NOMO-1 (cell line): Measurements from ENCODE around the gene COL11A1.
"Not testable (repeated sequence)": the region's sequence is repeated elsewhere in the genome, so short reads cannot be mapped to it uniquely, and the experiment has no call there.

Experiments
- DNase-seq, 2 experiments: peaks; one replicate each; lab custom pipeline; 2025; ENCODE audit not compliant: unreplicated experiment in 2 of 2; lab: John Stamatoyannopoulos, UW

The COL11A1 gene

DNA sequence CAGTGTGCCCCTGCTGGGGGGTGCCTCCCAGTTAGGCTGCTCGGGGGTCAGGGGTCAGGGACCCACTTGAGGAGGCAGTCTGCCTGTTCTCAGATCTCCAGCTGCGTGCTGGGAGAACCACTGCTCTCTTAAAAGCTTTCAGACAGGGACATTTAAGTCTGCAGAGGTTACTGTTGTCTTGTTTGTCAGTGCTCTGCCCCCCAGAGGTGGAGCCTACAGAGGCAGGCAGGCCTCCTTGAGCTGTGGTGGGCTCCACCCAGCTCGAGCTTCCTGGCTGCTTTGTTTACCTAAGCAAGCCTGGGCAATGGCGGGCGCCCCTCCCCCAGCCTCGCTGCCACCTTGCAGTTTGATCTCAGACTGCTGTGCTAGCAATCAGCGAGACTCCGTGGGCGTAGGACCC lies 175.0 kb downstream of the COL11A1 start:
- DNase-seq: not testable (repeated sequence)

DNA sequence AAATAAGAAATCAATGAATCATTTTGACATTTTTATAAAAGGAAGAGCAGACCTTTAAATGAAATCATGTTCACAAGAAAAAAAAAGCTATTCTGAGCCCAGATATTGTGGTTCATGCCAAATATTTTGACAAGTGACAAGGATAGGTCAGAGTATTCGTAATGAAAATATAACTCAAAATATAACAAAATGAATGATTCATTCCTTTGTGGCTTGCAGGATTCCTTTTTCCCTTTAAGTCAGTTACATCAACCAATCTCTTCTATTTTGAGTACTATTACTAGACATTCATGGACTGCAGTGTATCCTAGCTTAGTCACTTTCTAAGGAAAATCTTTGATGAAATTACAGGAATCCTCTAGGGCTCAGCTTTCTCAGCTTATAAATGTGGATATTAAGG lies 188.7 kb downstream of the COL11A1 start:
- DNase-seq: no peak

DNA sequence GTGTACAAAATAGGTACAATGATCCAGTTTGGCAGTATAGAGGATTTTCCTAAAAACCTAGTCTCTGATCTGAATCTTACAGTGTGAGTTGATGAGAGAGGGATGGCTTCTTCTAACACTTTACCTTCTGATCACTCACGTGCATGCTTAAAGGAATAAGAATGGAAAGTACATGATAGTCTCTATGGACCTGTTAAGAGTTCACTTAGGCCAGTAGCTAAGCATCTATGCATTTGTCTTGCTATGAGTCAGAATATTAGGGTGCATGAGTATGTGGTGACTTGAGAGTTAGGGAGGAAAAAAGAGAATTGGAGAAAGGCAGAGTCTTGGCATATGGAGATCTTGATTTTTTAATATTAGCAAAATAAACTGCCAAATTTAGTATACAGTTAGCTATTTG lies 206.3 kb downstream of the COL11A1 start:
- DNase-seq: no peak

DNA sequence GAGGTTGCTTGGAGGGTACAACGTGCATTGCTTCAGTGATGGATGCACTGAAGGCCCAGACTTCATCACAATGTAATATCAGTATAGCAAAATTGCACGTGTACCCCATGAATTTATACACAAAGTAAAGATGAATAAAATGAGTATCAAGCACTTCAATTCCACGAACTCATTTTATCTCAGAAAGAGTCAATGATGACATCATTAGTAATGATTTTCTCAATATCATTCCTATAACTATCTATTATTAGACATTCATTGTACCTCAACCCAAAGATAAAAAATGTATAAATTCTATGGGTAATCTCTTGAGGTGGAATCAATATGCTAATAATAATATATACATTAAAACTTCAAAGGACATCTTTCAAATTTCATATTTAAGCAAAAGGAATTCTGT lies 208.4 kb downstream of the COL11A1 start:
- DNase-seq: no peak

DNA sequence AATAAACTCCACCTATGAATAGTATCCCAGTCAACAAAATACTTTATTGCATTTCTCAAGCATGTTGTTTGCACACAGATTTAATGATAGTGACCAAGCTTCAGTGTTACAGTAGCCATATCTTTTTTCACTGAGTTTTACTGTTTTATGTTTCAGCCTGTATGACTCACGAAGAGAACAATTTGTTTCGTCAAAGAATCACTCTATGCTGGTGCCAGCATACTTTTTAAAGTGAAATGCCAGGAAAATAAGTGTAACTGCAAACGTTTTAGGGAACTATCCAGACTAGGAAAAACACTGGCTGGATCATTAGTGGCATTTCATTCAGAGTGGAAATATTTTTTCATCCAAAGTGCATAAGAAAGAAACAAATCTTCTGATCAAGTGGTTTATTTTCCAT lies 210.8 kb downstream of the COL11A1 start:
- DNase-seq: no peak

DNA sequence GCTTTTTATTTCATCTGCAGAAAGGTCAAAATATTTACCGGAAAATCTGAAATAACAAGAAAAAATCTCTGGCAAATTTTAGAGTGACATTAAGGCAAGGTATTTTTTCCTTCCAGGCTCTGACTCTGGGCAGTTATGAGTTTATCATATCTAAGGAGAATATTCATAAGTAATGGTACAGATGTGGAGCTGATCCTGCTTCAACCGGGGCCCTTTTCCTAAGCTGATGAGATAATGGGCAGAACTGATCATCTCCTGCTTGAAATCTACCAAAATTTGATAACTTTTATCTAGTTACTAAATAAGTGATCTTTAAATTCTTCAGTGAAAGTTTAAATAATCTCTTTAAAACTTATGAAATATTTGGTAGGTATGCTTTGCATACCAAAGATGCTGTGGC lies 211.6 kb downstream of the COL11A1 start:
- DNase-seq: no peak

DNA sequence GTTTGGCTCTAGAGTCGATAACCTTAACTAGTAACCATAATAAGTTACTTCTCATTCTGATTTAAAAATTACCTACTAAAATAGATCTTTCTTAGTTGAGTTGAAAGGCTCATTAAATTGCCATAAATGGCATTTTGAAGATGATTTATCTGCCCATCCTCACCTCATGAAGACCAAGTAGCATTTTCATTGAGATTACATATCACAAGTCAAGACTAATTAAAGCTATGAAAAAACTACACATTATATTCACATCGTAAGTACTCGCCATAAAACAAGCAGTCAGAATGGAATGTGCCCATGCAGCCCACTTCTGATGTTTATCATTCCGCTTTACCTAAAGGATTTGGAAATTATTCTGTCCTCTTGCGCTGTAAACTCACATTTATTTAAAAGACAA lies 212.0 kb downstream of the COL11A1 start:
- no peak for DNase-seq

DNA sequence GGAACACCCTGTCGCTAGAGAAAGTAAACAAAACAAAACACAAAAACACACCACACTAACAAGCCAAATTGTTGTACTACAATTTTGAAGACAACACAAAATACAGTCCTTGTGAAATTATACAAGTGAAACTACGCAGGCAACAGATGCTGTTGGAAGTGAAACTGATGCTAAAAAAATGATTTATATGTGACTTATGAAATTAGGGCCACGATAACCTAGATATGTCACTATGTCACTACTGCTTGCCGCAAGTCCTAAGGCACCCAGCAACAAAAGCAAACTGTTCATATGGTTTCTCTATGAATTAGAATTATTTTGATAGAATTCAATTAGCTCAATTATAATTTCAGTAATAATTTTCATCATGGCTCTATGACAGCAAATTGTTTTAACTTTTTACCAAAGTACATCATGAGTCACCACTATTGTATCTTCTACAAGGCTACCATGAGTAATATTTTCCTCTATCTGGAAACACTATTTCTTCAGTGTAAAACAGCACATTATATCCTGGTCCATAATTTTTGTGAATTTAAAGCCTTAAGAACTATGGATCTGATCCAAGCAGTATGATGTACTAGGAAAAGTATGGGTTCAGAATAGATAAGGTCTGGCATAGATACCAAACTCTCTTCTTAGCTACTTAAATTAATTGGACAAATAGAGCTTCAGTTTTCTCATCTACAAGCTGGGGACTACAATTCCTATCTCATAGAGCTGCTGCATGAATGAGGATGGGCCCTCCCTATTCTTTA lies 216.3 kb downstream of the COL11A1 start:
- DNase-seq: no peak

DNA sequence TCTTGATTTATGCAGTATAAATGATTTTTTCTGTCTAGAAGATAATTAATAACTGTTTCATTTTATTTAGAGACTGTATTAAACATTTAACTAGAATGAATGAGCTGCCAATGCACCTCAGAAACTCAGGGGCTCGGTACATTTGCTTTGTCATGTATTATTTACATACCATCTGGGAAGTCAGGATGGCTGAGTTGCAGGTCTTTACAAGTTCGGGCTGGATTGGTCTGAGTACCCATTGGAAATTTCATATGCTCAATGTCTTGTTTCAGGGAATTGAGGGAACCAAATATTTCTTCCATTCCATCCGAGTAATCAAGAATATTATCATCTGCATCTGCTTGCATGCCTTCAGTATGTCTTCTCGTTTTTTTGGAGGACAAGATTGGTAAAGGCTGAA lies 221.7 kb downstream of the COL11A1 start:
- DNase-seq: no peak

DNA sequence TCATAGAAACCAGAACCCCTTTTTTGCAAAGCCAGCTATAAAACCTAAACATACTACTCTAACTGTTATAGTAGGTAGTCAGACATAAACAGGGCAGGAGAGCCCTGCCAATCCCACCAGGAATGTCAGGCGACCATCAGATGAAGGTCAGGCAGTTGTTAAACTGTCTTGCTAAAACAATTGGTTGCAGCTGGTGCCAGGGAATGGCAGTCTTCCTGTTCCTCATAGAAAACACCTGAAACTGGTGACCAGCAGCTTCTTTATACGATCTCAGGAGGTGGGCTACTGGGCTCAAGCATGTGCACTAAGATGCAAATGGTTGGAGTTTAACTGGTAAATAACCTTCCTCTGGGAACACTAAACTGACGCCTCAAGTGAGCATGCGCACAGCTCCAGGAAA lies 224.1 kb downstream of the COL11A1 start:
- no peak for DNase-seq

DNA sequence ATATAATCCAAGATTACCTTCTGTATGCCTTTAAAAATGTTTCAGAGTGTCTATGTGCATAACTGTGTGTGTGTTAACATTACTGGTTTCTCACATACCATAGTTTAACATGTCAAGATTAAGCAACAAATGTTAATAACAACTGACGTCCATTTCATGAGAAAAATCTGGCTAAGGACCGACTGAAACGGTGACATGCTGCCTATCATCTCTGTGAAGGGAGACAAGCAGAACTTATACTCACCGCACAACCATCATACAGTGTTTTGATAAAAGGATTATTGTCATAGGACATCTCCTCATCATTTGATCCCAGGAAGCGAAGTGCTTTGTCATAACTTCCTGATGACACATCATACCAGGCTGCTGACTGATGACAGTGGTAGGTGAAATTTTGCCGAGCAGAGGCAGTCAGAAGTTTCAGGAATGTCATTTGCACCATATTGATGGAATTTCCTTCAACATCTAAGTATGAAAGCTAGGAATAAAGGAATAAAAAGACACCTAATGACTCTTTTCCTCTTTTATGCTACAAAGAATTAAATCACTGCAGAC lies 228.8 kb downstream of the COL11A1 start:
- no peak for DNase-seq

DNA sequence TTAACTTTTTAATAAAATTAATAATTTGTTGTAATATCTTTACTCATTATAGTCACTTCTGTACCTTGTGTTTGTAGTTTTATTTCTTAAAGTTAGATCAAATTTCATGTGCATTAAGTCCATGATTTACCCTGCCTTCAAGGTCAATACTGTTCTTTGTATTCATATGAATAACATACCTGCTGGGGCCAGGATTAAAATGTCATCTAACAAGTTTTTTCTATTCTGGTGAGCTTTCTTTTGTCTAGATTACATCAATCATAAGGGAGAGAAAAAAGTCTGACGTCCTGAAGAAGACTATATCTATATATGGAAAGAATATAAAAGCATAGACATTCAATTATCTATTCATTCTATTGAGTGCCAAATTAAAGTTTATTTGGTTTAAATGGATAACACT lies 232.6 kb downstream of the COL11A1 start:
- no peak for DNase-seq

DNA sequence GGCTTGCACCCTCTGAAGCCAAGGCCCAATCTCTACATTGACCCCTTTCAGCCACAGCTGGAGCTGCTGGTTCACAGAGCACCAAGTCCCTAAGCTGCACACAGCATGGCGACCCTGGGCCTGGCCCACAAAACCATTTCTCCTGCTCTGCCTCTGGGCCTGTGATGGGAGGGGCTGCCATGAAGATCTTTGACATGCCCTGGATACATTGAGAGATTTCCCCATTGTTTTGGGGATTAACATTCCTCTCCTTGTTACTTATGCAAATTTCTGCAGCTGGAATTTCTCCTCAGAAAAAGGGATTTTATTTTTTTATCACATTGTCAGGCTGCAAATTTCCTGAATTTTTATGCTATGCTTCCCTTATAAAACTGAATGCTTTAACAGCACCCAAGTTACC lies 235.8 kb downstream of the COL11A1 start:
- no peak for DNase-seq

DNA sequence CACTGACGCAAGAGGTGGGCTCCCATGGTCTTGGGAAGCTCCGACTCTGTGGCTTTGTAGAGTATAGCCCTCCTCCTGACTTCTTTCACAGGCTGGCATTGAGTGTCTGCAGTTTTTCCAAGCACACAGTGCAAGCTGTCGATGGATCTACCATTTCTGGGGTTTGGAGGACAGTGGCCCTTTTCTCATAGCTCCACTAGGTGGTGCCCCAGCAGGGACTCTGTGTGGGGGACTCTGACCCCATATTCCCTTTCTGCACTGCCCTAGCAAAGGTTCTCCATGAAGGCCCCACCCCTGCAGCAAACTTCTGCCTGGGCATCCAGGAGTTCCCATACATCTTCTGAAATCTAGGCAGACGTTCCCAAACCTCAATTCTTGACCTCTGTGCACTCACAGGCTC lies 236.2 kb downstream of the COL11A1 start:
- no peak for DNase-seq

DNA sequence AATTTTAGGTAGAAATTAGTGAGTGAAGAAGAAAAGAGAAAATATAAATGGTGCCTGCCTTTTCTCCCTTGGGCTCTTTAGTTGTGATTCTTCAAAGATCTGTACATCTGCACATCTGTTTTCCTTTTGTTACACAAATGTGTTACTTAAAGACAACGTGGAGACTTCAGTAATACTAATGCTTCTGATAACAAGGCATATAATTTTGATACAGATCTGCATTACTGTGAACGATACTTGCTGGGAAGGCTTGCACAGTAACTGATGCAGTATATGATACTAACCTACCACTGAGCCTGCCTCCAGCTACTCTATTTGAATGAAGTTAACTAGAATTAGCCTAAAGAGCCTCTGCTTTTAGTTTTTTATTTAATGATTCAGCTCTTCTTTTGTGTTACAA lies 244.6 kb downstream of the COL11A1 start:
- no peak for DNase-seq

DNA sequence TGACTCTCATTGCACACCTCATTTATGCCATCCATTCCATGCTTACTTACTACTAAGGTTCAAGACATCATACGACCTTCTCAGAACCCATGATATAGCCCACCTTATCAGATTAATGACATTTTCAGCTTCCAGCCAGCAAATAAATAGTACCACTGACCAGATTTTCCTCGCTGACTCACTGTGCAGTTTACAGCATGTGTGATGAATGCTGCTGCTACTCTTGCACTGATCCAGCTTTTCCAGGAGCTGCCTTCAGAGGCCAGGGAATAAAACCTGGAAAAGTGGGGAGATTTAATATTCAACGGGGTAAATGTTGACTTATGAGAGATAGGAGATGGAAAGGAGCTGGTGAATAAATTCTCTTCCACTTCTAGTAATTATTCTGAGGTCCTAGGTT lies 247.1 kb downstream of the COL11A1 start:
- DNase-seq: no peak

DNA sequence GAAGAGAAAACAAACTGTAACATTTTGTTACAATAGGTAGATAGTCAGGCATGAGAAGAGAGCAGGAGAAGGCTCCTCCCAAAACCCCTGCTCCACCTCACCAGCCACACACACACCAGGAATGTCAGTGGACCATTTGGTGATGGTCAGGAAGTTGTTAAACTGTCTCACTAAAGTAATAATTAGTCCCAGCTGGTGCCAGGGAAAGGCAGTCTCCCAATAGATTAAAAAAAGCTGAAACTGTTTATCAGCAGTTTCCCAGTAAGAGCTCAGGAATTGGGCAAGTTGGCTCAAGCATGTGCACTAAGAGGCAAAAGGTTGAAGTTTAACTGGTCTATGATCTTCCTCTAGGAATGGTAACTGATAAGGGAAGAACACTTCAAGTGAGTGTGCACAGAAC lies 249.6 kb downstream of the COL11A1 start:
- no peak for DNase-seq

DNA sequence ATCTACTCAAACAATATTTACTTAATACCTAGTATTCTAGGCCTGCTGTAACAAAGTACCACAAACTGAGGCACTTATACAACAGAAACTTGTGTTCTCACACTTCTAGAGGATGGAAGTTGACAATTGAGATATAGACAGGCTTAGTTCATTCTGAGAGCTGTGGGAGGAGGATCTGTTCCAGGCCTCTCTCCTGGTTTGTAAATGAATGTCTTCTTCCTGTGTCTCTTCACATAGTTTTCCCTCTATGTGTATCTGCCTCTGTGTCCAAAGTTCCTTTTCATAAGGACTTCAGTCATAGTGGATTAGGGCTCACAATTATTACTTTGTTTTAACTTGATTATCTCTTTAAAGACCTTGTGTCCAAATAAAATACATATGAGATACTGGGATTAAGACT lies 251.1 kb downstream of the COL11A1 start:
- DNase-seq: no peak

DNA sequence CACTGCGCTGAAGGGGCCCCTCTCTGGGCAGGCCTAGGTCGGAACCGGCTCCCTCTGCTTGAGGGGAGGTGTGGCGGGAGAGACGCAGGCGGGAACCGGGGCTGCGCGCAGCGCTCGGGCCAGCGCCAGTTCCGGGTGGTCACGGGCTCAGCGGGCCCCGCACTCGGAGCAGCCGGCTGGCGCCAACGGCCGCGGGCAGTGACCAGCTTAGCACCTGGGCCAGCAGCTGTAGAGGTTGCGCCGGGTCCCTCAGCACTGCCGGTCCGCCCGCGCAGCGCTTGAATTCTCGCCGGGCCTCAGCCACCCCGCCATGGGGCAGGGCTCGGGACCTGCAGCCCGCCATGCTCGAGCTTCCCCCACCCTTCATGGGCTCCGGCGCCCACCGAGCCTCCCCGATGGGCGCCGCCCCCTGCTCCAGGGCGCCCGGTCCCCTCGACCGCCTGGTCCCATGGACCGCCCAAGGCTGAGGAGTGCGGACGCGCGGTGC lies 254.6 kb downstream of the COL11A1 start:
- no peak for DNase-seq

DNA sequence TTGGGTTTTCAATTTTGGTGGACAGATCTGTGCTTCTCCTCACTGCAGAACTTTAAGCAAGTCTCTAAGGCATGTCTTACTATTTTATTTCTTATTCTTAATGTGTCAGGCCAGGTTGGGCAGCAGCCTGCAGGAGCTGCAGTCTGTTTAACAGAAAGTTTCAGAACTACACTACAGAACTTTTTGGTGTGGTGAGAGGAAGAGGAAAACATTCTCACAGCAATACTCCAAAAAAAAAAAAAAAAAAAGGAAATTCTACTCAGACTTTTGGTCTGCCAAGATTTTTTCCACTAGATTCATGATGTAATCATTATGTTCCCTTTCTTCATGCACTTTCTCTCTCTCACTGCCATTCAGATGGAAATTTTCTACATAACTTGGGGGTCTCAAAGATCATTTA lies 255.2 kb downstream of the COL11A1 start:
- DNase-seq: no peak

DNA sequence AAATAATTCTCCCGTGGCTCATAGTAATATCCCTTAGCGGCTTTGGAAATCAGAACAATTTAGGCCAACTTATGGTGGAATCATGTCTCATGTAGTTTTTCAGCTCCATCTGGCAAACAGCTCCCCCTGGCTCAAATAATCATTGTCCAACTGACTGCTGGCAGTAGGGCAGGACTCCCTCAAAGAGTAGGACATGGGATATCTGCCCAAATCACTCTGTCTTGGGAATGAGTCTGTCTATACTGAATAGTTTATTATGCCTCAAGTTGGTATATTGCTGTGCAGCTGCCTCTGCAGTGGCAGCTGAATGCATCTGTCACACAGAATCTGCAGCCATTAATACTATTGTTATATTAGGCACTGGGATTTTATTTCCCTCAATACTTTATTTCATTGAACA lies 255.7 kb downstream of the COL11A1 start:
- no peak for DNase-seq

DNA sequence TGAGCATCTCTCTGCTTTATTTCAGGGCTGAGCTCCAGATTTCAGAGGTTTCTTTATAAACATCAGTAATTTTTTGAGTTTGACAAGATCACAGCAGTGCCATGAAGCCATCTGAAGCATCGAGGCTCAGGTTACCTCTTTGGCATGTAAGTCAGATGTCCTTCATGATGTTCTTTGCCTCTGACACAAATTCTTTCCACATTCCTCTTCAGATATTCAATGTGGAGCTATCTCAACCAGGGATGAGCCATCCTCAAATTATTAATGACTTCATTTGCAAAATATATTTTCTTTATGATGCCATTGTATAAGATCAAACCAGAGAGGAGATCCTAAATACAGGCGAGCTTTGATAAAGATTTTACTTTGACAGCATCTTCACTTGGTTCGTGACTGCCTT lies 256.7 kb downstream of the COL11A1 start:
- DNase-seq: no peak

DNA sequence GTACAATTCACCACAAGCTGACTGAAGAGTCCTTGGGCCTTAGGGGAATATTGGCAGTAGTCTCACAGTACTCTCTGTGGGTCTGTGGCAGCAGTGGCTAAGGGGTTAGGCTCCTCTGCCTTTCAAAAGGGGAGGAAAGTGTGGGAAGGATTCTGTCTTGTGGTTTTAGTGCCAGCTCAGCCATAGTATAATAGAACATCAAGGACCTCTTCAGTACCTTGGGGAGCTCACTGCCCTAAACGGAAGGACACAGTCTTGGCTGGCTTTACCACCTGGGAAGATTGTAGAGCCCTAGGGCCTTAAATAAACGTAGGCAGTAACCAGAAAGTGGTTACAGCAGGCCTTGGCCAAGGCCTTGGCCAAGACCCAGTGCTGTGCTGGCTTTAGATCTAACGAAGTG lies 265.7 kb downstream of the COL11A1 start:
- DNase-seq: no peak
